ENCODE results near the gene IQGAP2.

The IQGAP2 gene

GRCh38 chr5:76441890-76442673 lies 39.0 kb downstream of the IQGAP2 start:
- no peak overlapping the region for H3K27ac ChIP-seq
- TF ChIP-seq CTCF (conservative IDR thresholded peaks at IDR 0.05): no peak

GRCh38 chr5:76443066-76443800 lies 40.1 kb downstream of the IQGAP2 start:
- no peak for TF ChIP-seq CTCF (conservative IDR thresholded peaks at IDR 0.05)
- no peak overlapping the region for H3K27ac ChIP-seq

- H3K27ac ChIP-seq: no peak overlapping the region
- no peak for TF ChIP-seq CTCF (conservative IDR thresholded peaks at IDR 0.05)
Observed at GRCh38 chr5:76445063-76445462, 42.0 kb downstream of the IQGAP2 start.

- no peak overlapping the region for H3K27ac ChIP-seq
- no peak for TF ChIP-seq CTCF (conservative IDR thresholded peaks at IDR 0.05)
Observed at GRCh38 chr5:76445830-76446229, 42.7 kb downstream of the IQGAP2 start.

GRCh38 chr5:76446776-76447175 lies 43.7 kb downstream of the IQGAP2 start:
- H3K27ac ChIP-seq: no peak overlapping the region
- no peak for TF ChIP-seq CTCF (conservative IDR thresholded peaks at IDR 0.05)

- H3K27ac ChIP-seq: no peak overlapping the region
- TF ChIP-seq CTCF (conservative IDR thresholded peaks at IDR 0.05): no peak
Observed at GRCh38 chr5:76449606-76450005, 46.5 kb downstream of the IQGAP2 start.

- H3K27ac ChIP-seq: no peak overlapping the region
- no peak for TF ChIP-seq CTCF (conservative IDR thresholded peaks at IDR 0.05)
Observed at GRCh38 chr5:76450054-76450453, 47.0 kb downstream of the IQGAP2 start.

All from VCaP (cell line).